ENCODE results near the gene MED9. TPM values are rescaled to one million over a fixed set of nuclear protein-coding genes. Genes with fewer than 3 reads are reported as not detected.
A peak's percentile ranks its signal among the peaks of the same experiment; 100 is the strongest.

The MED9 gene
- total and polyA plus RNA-seq, 2 donors (not counting 1 experiment from before 2014, with no cell fraction given) = 10.5 to 11.7 TPM

- DNase-seq (ENCODE audit: low read depth in 2 of 2) = no peak
- Histone ChIP-seq H3K4me2 (ENCODE audit: extremely low read depth, insufficient read depth, low read length) (peak overlapping the region; percentile 59), H3K36me3 (ENCODE audit: control insufficient read depth, insufficient read depth, low read length) (no peaks in the 10 kb centered on the region), H3K9me3 (ENCODE audit: control insufficient read depth, insufficient read depth, low read depth, low read length) (no peaks in the 10 kb centered on the region), H2AFZ (ENCODE audit: low read length) (no peak overlapping the region), H3K27ac (ENCODE audit: insufficient read depth, low read length) (peak overlapping the region; percentile 50), H4K20me1 (ENCODE audit: control insufficient read depth, extremely low read depth, insufficient read depth, low read length) (no peaks in the 10 kb centered on the region), H3K79me2 (ENCODE audit: control insufficient read depth, insufficient read depth, low read length) (no peaks in the 10 kb centered on the region), H3K9ac (ENCODE audit: insufficient read depth, low read length) (no peak overlapping the region), H3K27me3 (ENCODE audit: control insufficient read depth, insufficient read depth, low read length) (peaks cover 2% of the 10 kb centered on the region), H3K4me1 (ENCODE audit: control insufficient read depth, extremely low read depth, insufficient read depth, low read length) (peaks cover 16% of the 10 kb centered on the region), H3K4me3 (replicated peaks in 1 of 4; ENCODE audit: control extremely low read depth in 1 of 4, insufficient read depth in 1 of 4, low read depth in 3 of 4, low read length in 4 of 4) (no peak overlapping the region)
- TF ChIP-seq EZH2 (IDR thresholded peaks at IDR 0.05; ENCODE audit: low read length, missing control alignments) = no peak
- TF ChIP-seq CTCF (conservative IDR thresholded peaks at IDR 0.05 in 1 of 2, IDR thresholded peaks at IDR 0.05 in 1 of 2; ENCODE audit: low read depth in 1 of 2, low read length in 2 of 2) = no peak
Measured at GRCh38 chr17:17445296-17445924, 31.4 kb upstream of the MED9 start.

GRCh38 chr17:17445925-17446665 is 30.7 kb upstream of the MED9 start:
- peak overlapping the region; percentile 50 for H3K27ac ChIP-seq (ENCODE audit: insufficient read depth, low read length)
- no peaks in the 10 kb centered on the region for H3K79me2 ChIP-seq (ENCODE audit: control insufficient read depth, insufficient read depth, low read length)
- H4K20me1 ChIP-seq (ENCODE audit: control insufficient read depth, extremely low read depth, insufficient read depth, low read length) = no peaks in the 10 kb centered on the region
- peak overlapping the region; percentile 59 for H3K4me2 ChIP-seq (ENCODE audit: extremely low read depth, insufficient read depth, low read length)
- TF ChIP-seq EZH2 (IDR thresholded peaks at IDR 0.05; ENCODE audit: low read length, missing control alignments) (no peak), CTCF (conservative IDR thresholded peaks at IDR 0.05 in 1 of 2, IDR thresholded peaks at IDR 0.05 in 1 of 2; ENCODE audit: low read depth in 1 of 2, low read length in 2 of 2) (no peak)
- no peak overlapping the region for H3K4me3 ChIP-seq (replicated peaks in 1 of 4; ENCODE audit: control extremely low read depth in 1 of 4, insufficient read depth in 1 of 4, low read depth in 3 of 4, low read length in 4 of 4)
- H3K27me3 ChIP-seq (ENCODE audit: control insufficient read depth, insufficient read depth, low read length) = peaks cover 6% of the 10 kb centered on the region
- H3K9me3 ChIP-seq (ENCODE audit: control insufficient read depth, insufficient read depth, low read depth, low read length) = no peaks in the 10 kb centered on the region
- no peak overlapping the region for H3K9ac ChIP-seq (ENCODE audit: insufficient read depth, low read length)
- peaks cover 16% of the 10 kb centered on the region for H3K4me1 ChIP-seq (ENCODE audit: control insufficient read depth, extremely low read depth, insufficient read depth, low read length)
- peak overlapping the region; percentile 74 for H2AFZ ChIP-seq (ENCODE audit: low read length)
- H3K36me3 ChIP-seq (ENCODE audit: control insufficient read depth, insufficient read depth, low read length) = no peaks in the 10 kb centered on the region
- peak; percentile 78 to 96 for DNase-seq (ENCODE audit: low read depth in 2 of 2)

- no peak for TF ChIP-seq CTCF (conservative IDR thresholded peaks at IDR 0.05 in 1 of 2, IDR thresholded peaks at IDR 0.05 in 1 of 2; ENCODE audit: low read depth in 1 of 2, low read length in 2 of 2)
- TF ChIP-seq EZH2 (IDR thresholded peaks at IDR 0.05; ENCODE audit: low read length, missing control alignments) = no peak
- Histone ChIP-seq H3K4me2 (ENCODE audit: extremely low read depth, insufficient read depth, low read length) (no peak overlapping the region), H3K4me3 (replicated peaks in 1 of 4; ENCODE audit: control extremely low read depth in 1 of 4, insufficient read depth in 1 of 4, low read depth in 3 of 4, low read length in 4 of 4) (no peak overlapping the region), H3K36me3 (ENCODE audit: control insufficient read depth, insufficient read depth, low read length) (no peaks in the 10 kb centered on the region), H3K27ac (ENCODE audit: insufficient read depth, low read length) (no peak overlapping the region), H4K20me1 (ENCODE audit: control insufficient read depth, extremely low read depth, insufficient read depth, low read length) (no peaks in the 10 kb centered on the region), H3K9me3 (ENCODE audit: control insufficient read depth, insufficient read depth, low read depth, low read length) (no peaks in the 10 kb centered on the region), H3K4me1 (ENCODE audit: control insufficient read depth, extremely low read depth, insufficient read depth, low read length) (peaks cover 16% of the 10 kb centered on the region), H3K9ac (ENCODE audit: insufficient read depth, low read length) (no peak overlapping the region), H3K27me3 (ENCODE audit: control insufficient read depth, insufficient read depth, low read length) (peaks cover 9% of the 10 kb centered on the region), H2AFZ (ENCODE audit: low read length) (no peak overlapping the region), H3K79me2 (ENCODE audit: control insufficient read depth, insufficient read depth, low read length) (no peaks in the 10 kb centered on the region)
- no peak for DNase-seq (ENCODE audit: low read depth in 2 of 2)
Measured at GRCh38 chr17:17446666-17447155, 30.1 kb upstream of the MED9 start.

Measured in fibroblast of lung (primary cell).